DOHH2 (cell line): ENCODE results near the gene OASL.

Experiments
- H3F3A ChIP-seq: fragments of 200-600 bp; sonication (generic), shearing (Covaris generic); 2 replicates; pipeline ENCODE4 v1.6.0; 2016; ENCODE audit warnings: antibody characterized with exemption, mild to moderate bottlenecking; ENCODE audit not compliant: control insufficient read depth, insufficient read depth
- H3K27ac ChIP-seq: fragments of 200-600 bp; sonication (generic); 2 replicates; pipeline ENCODE4 v1.5.1; 2014; ENCODE audit warnings: low read depth, mild to moderate bottlenecking, low read length, moderate library complexity
- H3K27me3 ChIP-seq: fragments of 200-600 bp; sonication (generic); 2 replicates; pipeline ENCODE4 v1.6.1; 2014; ENCODE audit warnings: mild to moderate bottlenecking, low read length, mixed read lengths; ENCODE audit not compliant: control insufficient read depth
- H3K36me3 ChIP-seq: fragments of 200-600 bp; sonication (generic); 2 replicates; pipeline ENCODE4 v1.6.1; 2014; ENCODE audit warnings: mild to moderate bottlenecking, low read length, moderate library complexity, mixed read lengths; ENCODE audit not compliant: control insufficient read depth
- H3K4me1 ChIP-seq: fragments of 200-600 bp; sonication (generic); 2 replicates; pipeline ENCODE4 v1.6.1; 2014; ENCODE audit warnings: mild to moderate bottlenecking, low read length, mixed read lengths; ENCODE audit not compliant: control insufficient read depth
- H3K4me2 ChIP-seq: fragments of 200-600 bp; sonication (generic); 2 replicates; pipeline ENCODE4 v1.6.0; 2014; ENCODE audit warnings: mild to moderate bottlenecking, low read length, moderate library complexity
- H3K4me3 ChIP-seq: fragments of 200-600 bp; sonication (generic); 2 replicates; pipeline ENCODE4 v1.5.1; 2014; ENCODE audit warnings: mild to moderate bottlenecking, low read length, mixed read lengths
- H3K79me2 ChIP-seq: fragments of 200-600 bp; sonication (generic); 2 replicates; pipeline ENCODE4 v1.6.1; 2014; ENCODE audit warnings: mild to moderate bottlenecking, low read length, mixed read lengths; ENCODE audit not compliant: control insufficient read depth
- H3K9me2 ChIP-seq: fragments of 200-600 bp; sonication (generic); replicated peaks from 2 replicates; pipeline ENCODE4 v1.6.1; 2014; ENCODE audit warnings: mild to moderate bottlenecking, low read length, mixed read lengths; ENCODE audit not compliant: control insufficient read depth
- H3K9me3 ChIP-seq: fragments of 200-600 bp; sonication (generic); 2 replicates; pipeline ENCODE4 v1.6.1; 2014; ENCODE audit warnings: antibody characterized with exemption, low read length, mixed read lengths; ENCODE audit not compliant: control insufficient read depth, insufficient read depth
- H4K20me1 ChIP-seq: fragments of 200-600 bp; sonication (generic); 2 replicates; pipeline ENCODE4 v1.6.0; 2014; ENCODE audit warnings: low read depth, mild to moderate bottlenecking, antibody characterized with exemption, low read length, moderate library complexity; ENCODE audit not compliant: control insufficient read depth, insufficient read depth
- CTCF ChIP-seq: fragments of 200-600 bp; sonication (generic); IDR thresholded peaks from one replicate; pipeline ENCODE4 v1.5.1; 2014; ENCODE audit warnings: antibody characterized with exemption, mild to moderate bottlenecking, low read depth, low read length; ENCODE audit not compliant: poor library complexity, severe bottlenecking
- EZH2phosphoT487 ChIP-seq: fragments of 200-600 bp; sonication (generic); IDR thresholded peaks from 2 replicates; pipeline ENCODE4 v1.6.1; 2017; ENCODE audit warnings: borderline replicate concordance, mild to moderate bottlenecking, antibody characterized with exemption, low read length, moderate library complexity, mixed read lengths

The OASL gene

GRCh38 chr12:121086781-121087295 is 47.8 kb upstream of the OASL start:
- Histone ChIP-seq H3K9me3 (no peaks in the 10 kb centered on the region), H3K79me2 (no peaks in the 10 kb centered on the region), H3K27me3 (peaks cover 4% of the 10 kb centered on the region; the same call in 1 of the 2 replicates), H3K4me1 (no peaks in the 10 kb centered on the region), H3K27ac (no peak overlapping the region), H3K36me3 (no peaks in the 10 kb centered on the region), H3K4me2 (no peak overlapping the region), H4K20me1 (no peaks in the 10 kb centered on the region), H3F3A (no peaks in the 10 kb centered on the region), H3K9me2 (no peaks in the 10 kb centered on the region), H3K4me3 (no peak overlapping the region)
- TF ChIP-seq CTCF (no peak), EZH2phosphoT487 (no peak)

GRCh38 chr12:121085506-121086353 is 46.7 kb upstream of the OASL start:
- no peaks in the 10 kb centered on the region for H3K4me1 ChIP-seq
- no peak overlapping the region for H3K4me2 ChIP-seq
- H3K9me2 ChIP-seq, result no peaks in the 10 kb centered on the region
- H3K79me2 ChIP-seq, result no peaks in the 10 kb centered on the region
- H3K9me3 ChIP-seq, result no peaks in the 10 kb centered on the region
- TF ChIP-seq EZH2phosphoT487 (no peak), CTCF (no peak)
- no peaks in the 10 kb centered on the region for H3F3A ChIP-seq
- H3K27me3 ChIP-seq, result peaks cover 4% of the 10 kb centered on the region; the same call in 1 of the 2 replicates
- H3K4me3 ChIP-seq, result no peak overlapping the region
- H3K27ac ChIP-seq, result no peak overlapping the region
- H3K36me3 ChIP-seq, result no peaks in the 10 kb centered on the region
- no peaks in the 10 kb centered on the region for H4K20me1 ChIP-seq

GRCh38 chr12:121085069-121085468 is 46.0 kb upstream of the OASL start:
- TF ChIP-seq EZH2phosphoT487 (no peak), CTCF (no peak)
- no peaks in the 10 kb centered on the region for H4K20me1 ChIP-seq
- no peaks in the 10 kb centered on the region for H3F3A ChIP-seq
- no peaks in the 10 kb centered on the region for H3K79me2 ChIP-seq
- H3K4me1 ChIP-seq, result no peaks in the 10 kb centered on the region
- H3K4me3 ChIP-seq, result no peak overlapping the region
- H3K36me3 ChIP-seq, result no peaks in the 10 kb centered on the region
- H3K9me3 ChIP-seq, result no peaks in the 10 kb centered on the region
- peaks cover 4% of the 10 kb centered on the region; the same call in 1 of the 2 replicates for H3K27me3 ChIP-seq
- H3K4me2 ChIP-seq, result no peak overlapping the region
- H3K27ac ChIP-seq, result no peak overlapping the region
- no peaks in the 10 kb centered on the region for H3K9me2 ChIP-seq
